Astrocyte (in vitro differentiated cells and primary cell): ENCODE measurements around the gene TRMT44. TPM values are rescaled to one million over a fixed set of nuclear protein-coding genes. Genes with fewer than 3 reads are reported as not detected.

Experiments
- DNase-seq: peaks from one replicate; pipeline ENCODE4 v3.0.0-alpha.2; 2010; ENCODE audit warnings: low read depth
- FAIRE-seq: peaks from 2 replicates; lab custom pipeline; 2011; peaks lifted over from hg19 to GRCh38; lab: Jason Lieb, UNC
- H2AFZ ChIP-seq: 2 replicates; pipeline ENCODE4 v1.6.0; 2012; ENCODE audit warnings: low read depth, low read length, inconsistent platforms
- H3K27ac ChIP-seq: 2 replicates; pipeline ENCODE4 v1.5.1; 2011; ENCODE audit warnings: low read depth, low read length, inconsistent platforms
- H3K27me3 ChIP-seq: 2 replicates; pipeline ENCODE4 v1.6.0; 2011; ENCODE audit warnings: low read length, inconsistent platforms; ENCODE audit not compliant: insufficient read depth
- H3K36me3 ChIP-seq: 2 replicates; pipeline ENCODE4 v1.5.1; 2011; ENCODE audit warnings: low read length, inconsistent platforms; ENCODE audit not compliant: insufficient read depth
- H3K4me1 ChIP-seq: 2 replicates; pipeline ENCODE4 v1.5.1; 2011; ENCODE audit warnings: low read length, inconsistent platforms; ENCODE audit not compliant: insufficient read depth
- H3K4me2 ChIP-seq: 2 replicates; pipeline ENCODE4 v1.6.0; 2012; ENCODE audit warnings: low read length, inconsistent platforms
- H3K4me3 ChIP-seq: 2 replicates; pipeline ENCODE4 v1.5.1; 2011; ENCODE audit warnings: low read depth, mild to moderate bottlenecking, low read length, inconsistent platforms; ENCODE audit not compliant: insufficient read depth
- H3K79me2 ChIP-seq: 2 replicates; pipeline ENCODE4 v1.6.0; 2012; ENCODE audit warnings: mild to moderate bottlenecking, low read length, inconsistent platforms; ENCODE audit not compliant: insufficient read depth
- H3K9ac ChIP-seq: 2 replicates; pipeline ENCODE4 v1.6.0; 2012; ENCODE audit warnings: mild to moderate bottlenecking, low read length, inconsistent platforms
- H3K9me3 ChIP-seq: 2 replicates; pipeline ENCODE4 v1.5.1; 2012; ENCODE audit warnings: low read depth, mild to moderate bottlenecking, low read length, inconsistent platforms; ENCODE audit not compliant: insufficient read depth
- H4K20me1 ChIP-seq: 2 replicates; pipeline ENCODE4 v1.6.0; 2012; ENCODE audit warnings: low read length, inconsistent platforms; ENCODE audit not compliant: insufficient read depth
- H3K27ac Mint-ChIP-seq: one replicate; pipeline ENCODE4 v1.8.0; 2021; ENCODE audit warnings: mild to moderate bottlenecking, mixed read lengths; ENCODE audit not compliant: unreplicated experiment
- H3K27me3 Mint-ChIP-seq: one replicate; pipeline ENCODE4 v1.8.0; 2021; ENCODE audit warnings: low read depth, mixed read lengths; ENCODE audit not compliant: unreplicated experiment
- H3K36me3 Mint-ChIP-seq: one replicate; pipeline ENCODE4 v1.8.0; 2021; ENCODE audit warnings: low read depth, mixed read lengths; ENCODE audit not compliant: unreplicated experiment
- H3K4me1 Mint-ChIP-seq: one replicate; pipeline ENCODE4 v1.8.0; 2021; ENCODE audit warnings: low read depth, mixed read lengths; ENCODE audit not compliant: unreplicated experiment
- H3K4me3 Mint-ChIP-seq: one replicate; pipeline ENCODE4 v1.8.0; 2021; ENCODE audit warnings: mild to moderate bottlenecking, moderate library complexity, mixed read lengths; ENCODE audit not compliant: unreplicated experiment
- H3K9me3 Mint-ChIP-seq: one replicate; pipeline ENCODE4 v1.8.0; 2021; ENCODE audit warnings: mild to moderate bottlenecking, mixed read lengths; ENCODE audit not compliant: unreplicated experiment
- CTCF ChIP-seq: IDR thresholded peaks from 2 replicates; pipeline ENCODE4 v1.5.1; 2011; ENCODE audit warnings: low read depth, mild to moderate bottlenecking, inconsistent platforms, low read length, moderate library complexity; ENCODE audit not compliant: insufficient read depth
- EZH2 ChIP-seq: IDR thresholded peaks from 2 replicates; pipeline ENCODE4 v1.6.1; 2012; ENCODE audit warnings: mild to moderate bottlenecking, low read length, inconsistent platforms; ENCODE audit not compliant: insufficient read depth
- total RNA-seq: library from RNA; stranded (reverse); gene quantifications from 2 replicates; pipeline ENCODE4 v1.2.1, GENCODE V29; 2021

Gene TRMT44
- total RNA-seq, 1 donor from 2014 or later, result 18.0 TPM

- Mint-ChIP-seq H3K9me3 (no peaks in the 10 kb centered on the region), H3K27ac (no peak overlapping the region), H3K36me3 (peaks cover 43% of the 10 kb centered on the region), H3K27me3 (no peaks in the 10 kb centered on the region), H3K4me3 (no peak overlapping the region), H3K4me1 (peaks cover 9% of the 10 kb centered on the region)
- no peaks in the 10 kb centered on the region for H3K79me2 ChIP-seq
- no peak overlapping the region for H3K9ac ChIP-seq
- H3K4me3 ChIP-seq, result no peak overlapping the region
- no peak overlapping the region for H3K4me2 ChIP-seq
- peaks cover 54% of the 10 kb centered on the region for H4K20me1 ChIP-seq
- H3K4me1 ChIP-seq, result no peaks in the 10 kb centered on the region
- no peaks in the 10 kb centered on the region for H3K36me3 ChIP-seq
- H3K9me3 ChIP-seq, result no peaks in the 10 kb centered on the region
- H3K27ac ChIP-seq, result no peak overlapping the region
- no peak overlapping the region for H2AFZ ChIP-seq
- H3K27me3 ChIP-seq, result no peaks in the 10 kb centered on the region
- FAIRE-seq (no peak), DNase-seq (no peak)
- no peak for TF ChIP-seq CTCF
- TF ChIP-seq EZH2, result no peak
Measured at GRCh38 chr4:8407316-8407715, 33.3 kb upstream of the TRMT44 start.

GRCh38 chr4:8407756-8408155 lies 32.8 kb upstream of the TRMT44 start:
- H3K27ac ChIP-seq, result no peak overlapping the region

More at GRCh38 chr4:8407756-8408155, 32.8 kb upstream of the TRMT44 start:
- Histone ChIP-seq H3K4me3 (no peak overlapping the region), H3K4me1 (no peaks in the 10 kb centered on the region), H2AFZ (no peak overlapping the region), H3K9me3 (no peaks in the 10 kb centered on the region), H3K27me3 (no peaks in the 10 kb centered on the region), H3K9ac (no peak overlapping the region), H3K4me2 (no peak overlapping the region), H4K20me1 (peaks cover 53% of the 10 kb centered on the region), H3K79me2 (no peaks in the 10 kb centered on the region), H3K36me3 (no peaks in the 10 kb centered on the region)
- H3K9me3 Mint-ChIP-seq, result no peaks in the 10 kb centered on the region
- H3K4me1 Mint-ChIP-seq, result peaks cover 9% of the 10 kb centered on the region
- TF ChIP-seq CTCF (no peak), EZH2 (no peak)
- H3K27ac Mint-ChIP-seq, result no peak overlapping the region
- DNase-seq, result no peak
- peaks cover 43% of the 10 kb centered on the region for H3K36me3 Mint-ChIP-seq
- FAIRE-seq, result no peak
- no peak overlapping the region for H3K4me3 Mint-ChIP-seq
- no peaks in the 10 kb centered on the region for H3K27me3 Mint-ChIP-seq
